HG02840 (cell line): ENCODE results near the gene TMEM213.

Experiments used
- ATAC-seq: cut with Tn5 transposase; IDR thresholded peaks from one replicate; pipeline ENCODE4 v1.9.1; 2021; ENCODE audit warnings: mild to moderate bottlenecking, moderate library complexity, moderate number of reproducible peaks; ENCODE audit not compliant: unreplicated experiment, low FRiP score

Gene TMEM213

DNA sequence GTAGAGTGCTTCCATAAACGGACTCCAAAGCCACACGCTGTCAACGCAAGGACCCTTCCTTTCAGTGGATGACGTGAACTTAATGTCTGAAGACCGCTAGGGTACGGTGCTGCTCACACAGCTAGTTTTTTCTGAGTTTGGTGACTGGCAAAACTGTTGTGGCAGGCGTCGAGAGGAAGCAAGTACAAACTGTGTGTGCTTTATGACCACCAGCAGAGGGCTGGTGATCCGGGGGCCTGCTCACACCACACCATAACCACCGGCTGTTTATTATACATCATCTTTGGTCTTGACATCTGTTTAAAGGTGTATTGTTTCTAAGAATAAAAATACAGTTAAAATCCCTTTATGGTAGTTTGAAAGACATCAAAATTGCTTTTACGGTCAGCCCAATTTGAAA, 37.3 kb downstream of the TMEM213 start:
- ATAC-seq, result no peak

DNA sequence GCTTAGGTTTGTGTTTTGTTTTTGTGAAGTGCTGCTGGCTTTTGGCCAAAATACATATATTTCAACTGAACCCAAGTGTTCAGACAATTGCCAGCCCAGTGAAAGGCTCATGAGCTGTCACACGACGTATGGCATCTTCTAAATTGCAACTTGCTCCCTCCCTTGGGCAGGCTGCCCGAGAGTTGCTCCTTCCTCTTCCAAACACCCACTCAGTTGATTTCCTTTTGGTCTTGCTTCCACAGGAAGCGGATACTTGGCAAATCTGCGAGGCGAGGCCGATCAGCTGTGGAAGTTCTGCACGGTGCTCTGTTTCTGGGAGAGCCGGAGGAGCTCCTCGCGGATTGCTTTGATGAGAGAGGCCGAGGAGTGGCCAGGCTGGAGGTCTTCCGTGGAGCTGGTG, 39.8 kb downstream of the TMEM213 start:
- ATAC-seq, result no peak

GRCh38 chr7:138838166-138838565, 40.4 kb downstream of the TMEM213 start:
- ATAC-seq, result no peak

DNA sequence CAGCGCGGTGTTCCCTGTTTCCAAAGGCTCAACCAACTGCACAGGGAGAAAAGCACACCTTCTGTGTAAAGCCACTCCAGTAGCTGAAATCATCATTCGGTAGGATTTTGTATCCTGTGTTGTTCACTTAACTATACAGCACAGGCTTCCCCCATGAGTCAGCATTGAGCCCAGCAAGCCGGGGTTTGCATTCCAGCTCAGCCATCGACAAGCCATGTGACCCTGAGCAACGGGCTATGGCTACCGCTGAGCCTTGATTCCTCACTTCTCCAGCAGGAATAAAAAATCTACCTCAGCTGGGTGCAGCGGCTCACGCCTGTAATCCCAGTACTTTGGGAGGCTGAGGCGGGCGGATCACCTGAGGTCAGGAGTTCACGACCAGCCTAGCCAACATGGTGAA, 44.3 kb downstream of the TMEM213 start:
- ATAC-seq, result no peak

DNA sequence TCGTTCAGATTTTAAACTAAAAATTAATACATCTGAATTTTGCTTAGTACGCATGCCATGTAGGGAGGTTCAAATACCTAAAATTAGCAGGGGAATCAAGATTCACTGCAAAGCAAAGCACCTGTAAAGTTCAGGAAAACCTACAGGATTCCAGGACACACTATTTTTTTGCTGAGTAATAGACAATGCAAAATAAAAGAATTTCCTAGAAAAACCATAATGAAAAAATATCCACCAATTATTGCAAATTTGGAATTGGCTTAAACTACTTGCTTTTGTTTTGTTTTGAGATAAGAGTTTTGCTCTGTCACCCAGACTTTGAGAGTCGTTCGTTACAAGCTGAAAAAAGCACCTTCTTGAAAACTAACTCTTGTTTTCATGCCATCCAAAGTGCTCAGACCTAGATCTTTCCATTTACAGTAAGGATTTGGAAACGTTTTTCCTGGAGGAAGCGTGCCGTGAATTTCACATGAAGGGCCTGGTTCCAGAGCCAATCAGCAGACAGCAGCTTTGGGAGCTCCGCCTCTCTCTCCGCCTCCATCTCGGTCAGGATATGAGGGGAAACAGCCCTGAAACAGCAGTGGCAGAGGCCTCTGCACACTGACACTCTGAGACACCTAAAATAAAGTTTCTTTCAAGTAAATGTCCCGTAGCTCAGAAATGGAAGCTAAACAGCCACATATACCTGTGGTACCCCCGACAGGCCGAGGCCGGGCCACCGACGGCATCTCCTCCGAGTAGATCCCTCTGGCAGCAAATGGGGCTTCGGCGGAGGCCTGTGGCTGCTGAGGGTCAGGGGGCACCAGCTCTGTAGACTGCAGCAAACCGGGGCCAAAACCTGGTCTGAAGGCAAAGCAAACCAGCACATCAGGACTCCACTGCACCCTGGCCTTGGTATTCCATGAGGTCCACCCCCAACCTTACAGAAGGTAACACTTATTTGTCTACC, 46.1 kb downstream of the TMEM213 start:
- no peak for ATAC-seq

DNA sequence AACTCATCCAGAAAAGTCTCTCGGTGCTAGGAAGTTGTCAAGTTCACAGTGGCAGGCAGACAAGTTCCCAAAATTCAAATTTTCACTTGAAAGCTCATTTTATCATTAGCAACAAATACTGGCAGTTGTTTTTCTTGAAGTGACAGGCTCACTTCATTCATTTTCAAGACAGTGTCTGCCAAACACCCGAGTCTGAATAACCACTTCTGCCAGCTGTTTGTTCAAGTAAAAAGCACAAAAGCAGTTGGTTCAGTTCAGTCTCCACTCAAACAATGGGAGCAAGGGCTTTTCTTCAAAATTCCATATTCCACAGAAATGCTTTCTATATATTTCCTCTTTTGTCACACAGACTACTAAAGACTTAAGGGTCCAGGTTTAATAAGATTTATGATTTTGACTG, 47.9 kb downstream of the TMEM213 start:
- ATAC-seq, result no peak

- ATAC-seq, result no peak
These were observed 50.5 kb downstream of the TMEM213 start for GRCh38 chr7:138848056-138848980.

- ATAC-seq, result no peak
These were observed 51.9 kb downstream of the TMEM213 start for GRCh38 chr7:138849701-138850100.

GRCh38 chr7:138852469-138852868, 54.7 kb downstream of the TMEM213 start:
- ATAC-seq, result no peak

DNA sequence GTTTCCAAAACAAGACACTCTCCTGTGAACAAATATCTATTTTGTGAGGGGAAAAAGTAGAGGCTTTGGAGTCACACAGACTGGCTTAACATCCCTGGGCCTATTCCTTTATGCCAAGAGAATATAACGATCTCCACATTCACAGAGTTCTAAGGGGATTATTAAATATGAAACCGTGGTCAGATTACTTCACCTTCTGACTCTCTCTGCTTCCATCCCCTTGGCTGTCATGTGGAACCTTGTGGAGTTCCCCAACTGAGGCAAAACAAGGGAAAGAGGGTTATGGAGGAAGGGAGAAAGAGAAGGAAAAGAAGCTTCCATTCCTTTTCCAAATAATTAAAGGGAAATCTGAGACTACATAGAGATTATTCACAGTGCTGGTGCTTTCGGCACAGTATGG, 55.7 kb downstream of the TMEM213 start:
- ATAC-seq, result no peak

- no peak for ATAC-seq
These were observed 56.4 kb downstream of the TMEM213 start for GRCh38 chr7:138854115-138854645.

DNA sequence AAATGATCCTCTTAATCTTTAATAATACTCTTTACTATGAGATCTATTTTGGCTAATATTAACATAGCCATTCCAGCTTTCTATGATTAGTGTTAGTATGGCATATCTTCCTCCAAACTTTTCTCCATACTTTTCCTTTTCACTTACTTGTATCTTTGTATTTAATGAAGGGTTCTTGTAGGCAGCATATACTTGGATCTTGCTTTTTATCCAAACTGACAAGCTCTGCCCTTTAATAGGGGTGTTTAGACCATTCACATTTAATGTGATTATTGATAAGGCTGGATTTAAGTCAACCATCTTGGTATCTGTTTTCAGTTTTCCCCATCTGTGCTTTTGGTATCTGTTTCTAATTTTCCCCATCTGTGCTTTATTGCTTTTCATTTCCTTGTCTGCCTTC, 59.9 kb downstream of the TMEM213 start:
- no peak for ATAC-seq

GRCh38 chr7:138861051-138861450, 63.3 kb downstream of the TMEM213 start:
- no peak for ATAC-seq

DNA sequence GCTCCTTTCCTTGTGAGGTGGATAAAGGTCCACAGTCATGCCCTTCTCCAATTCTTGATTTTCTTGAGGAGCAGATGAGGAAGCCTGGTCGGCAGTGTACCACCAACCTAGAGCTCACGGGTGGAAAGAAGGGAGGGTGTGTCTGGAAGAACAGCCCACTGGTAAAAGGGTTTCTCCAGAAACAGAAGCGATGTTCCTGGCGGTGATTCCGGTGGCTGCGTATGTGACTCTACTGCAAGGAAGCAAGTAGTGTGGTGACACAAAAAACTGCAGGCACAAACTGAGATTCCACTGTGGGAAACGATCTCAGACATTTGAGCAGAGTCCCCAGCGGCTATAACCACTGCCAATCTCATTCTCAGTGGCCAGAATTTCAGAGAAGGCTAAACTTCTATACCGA, 66.1 kb downstream of the TMEM213 start:
- no peak for ATAC-seq

- no peak for ATAC-seq
These were observed 66.9 kb downstream of the TMEM213 start for GRCh38 chr7:138864667-138865066.

DNA sequence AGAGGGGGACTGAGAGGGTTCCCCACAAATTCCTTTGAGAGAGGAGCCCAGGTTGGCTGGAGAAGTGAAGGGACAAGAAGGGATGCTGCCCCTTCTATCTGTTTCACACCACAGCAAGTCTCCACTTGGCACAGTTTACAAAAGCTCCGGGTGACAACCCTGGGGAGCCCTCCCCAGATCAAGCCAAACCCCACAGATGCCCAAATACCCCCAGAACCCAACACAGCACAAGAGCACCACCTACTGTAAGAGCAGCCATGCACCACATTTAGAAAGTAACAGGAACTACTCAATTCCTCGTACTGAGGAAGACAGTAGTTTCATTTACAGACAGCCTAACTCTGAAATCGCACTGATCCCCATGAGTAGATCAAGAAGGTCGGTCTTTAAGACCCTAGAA, 68.0 kb downstream of the TMEM213 start:
- no peak for ATAC-seq

DNA sequence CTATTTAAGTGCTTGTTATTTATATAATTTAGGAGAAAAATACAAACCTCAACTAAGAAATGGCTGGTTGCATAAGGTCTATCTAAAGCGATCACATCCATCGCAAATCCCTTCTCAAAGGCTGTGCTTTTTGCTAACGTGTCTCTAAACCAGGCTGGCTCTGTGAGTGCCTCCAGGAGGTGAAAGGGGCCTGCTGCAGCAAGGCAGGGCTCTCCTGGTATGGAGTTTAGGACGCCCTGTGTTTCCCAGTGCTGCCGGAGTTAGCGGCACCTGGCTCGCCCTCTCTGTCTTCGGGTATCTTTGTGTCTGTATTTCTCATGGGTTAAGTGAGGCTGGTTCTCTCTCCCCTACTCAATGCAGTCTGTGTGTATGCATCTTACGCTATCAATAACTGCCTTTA, 68.6 kb downstream of the TMEM213 start:
- ATAC-seq, result no peak

DNA sequence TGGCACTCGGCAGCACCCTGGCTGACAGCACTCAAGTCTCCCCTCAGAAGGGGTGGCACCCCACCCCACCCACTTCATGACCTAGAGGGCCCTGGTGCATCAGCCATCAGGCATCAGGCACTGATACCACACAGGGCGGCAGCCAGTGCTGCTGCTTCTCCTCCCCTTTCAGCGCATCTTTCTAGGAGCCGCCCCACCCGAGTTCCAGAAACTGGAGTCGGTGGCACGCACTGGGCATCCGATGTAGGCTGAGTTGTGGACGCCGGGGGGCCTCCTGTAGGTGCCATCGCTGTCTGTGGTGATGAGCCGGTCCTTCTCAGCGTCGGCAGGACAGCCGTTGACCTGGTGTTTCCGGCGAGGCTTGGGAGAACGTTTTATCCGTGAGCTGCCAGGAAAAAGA, 70.0 kb downstream of the TMEM213 start:
- ATAC-seq, result no peak

DNA sequence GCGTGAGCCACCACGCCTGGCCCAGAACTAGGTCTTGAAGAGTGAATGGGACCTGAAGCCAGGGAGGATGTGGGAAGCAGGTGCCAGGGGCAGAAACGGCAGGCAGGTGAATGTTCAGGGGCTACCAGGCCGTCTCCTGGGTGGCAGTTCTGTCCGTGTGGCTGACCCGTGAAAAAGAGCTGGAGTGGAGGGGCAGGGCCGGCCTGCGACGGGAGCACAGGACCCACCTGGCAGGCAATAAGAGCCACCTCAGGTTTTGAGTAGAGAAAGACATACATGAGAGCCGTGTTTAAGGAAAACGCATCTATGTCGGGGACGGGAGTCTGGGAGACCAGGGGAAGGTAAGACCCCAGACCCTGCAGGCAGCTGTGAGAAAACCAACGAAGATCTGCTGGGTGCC, 70.9 kb downstream of the TMEM213 start:
- no peak for ATAC-seq

DNA sequence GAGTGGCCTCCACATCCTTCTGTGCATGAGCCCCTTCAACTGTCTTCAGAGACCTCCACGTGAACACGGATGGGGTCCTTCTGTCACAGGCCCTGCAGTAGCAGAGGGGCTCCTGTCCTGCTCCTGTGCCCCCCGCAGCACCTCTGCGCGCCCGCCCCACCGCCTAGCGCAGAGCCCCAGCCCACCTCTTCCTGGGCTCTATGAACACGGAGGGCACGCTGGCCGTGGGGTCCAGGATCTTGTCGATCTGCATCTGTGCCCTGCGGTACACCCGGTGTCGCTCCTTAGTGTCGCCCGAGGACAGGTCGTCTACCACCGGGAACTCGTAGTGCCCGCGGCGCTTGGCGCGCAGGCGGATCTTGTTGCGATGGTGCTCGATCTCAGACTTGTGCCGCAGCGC, 71.6 kb downstream of the TMEM213 start:
- no peak for ATAC-seq
